HK-2 (cell line): ENCODE measurements around the gene KRT17.

Source experiments
- DNase-seq: peaks from one replicate; pipeline ENCODE4 v3.0.0-alpha.2; 2018; ENCODE audit not compliant: unreplicated experiment

Gene KRT17

DNA sequence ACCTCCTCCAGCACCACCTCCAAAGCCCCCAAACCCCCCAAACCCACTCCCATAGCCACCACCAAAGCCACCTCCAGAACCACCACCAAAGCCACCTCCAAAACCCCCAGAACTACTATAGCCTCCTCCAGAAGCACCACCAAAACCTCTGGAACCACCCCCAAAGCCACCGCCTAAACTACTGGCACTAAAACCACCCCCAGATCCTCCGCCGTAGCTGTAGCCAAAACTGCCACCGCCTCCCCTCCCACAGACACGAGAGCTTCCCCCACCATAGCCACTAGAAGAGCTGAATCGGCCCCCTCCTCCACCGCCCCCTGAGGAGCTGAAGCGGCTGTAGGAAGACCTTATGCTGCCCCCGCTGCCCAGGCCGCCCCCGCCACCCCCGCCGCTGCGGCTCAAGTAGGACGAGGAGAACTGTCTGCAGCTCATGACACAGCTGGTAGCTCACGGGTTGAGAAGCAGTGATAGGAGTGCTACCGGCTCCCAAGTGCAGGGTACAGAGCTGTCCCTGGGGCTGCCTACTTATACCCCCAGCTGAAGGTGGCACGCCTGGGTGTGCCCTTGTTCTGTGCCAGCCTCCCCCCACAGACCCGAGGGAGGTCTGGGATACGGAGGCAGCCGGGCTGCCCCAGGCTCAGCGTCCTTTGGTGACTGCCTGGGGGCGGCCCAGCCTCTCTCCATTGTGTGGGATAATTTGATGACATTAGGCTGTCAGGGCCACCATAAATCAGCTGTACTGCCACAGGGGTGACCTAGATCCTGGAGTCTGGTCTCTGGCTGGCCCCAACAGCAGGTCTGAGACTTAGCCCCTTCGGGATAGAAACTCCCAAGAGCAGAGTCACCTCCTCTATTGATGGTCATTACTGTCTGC is 52.6 kb downstream of the KRT17 start, which contains the start of gene KRT9:
KRT9 (minus strand) TSS at position 499 of the 874 bp plus-strand sequence; CDS start at position 432, 67 bp downstream.
- no peak for DNase-seq
